KMS-11 (cell line): Measurements from ENCODE around the gene ZNF860.

Source experiments
- H2AFZ ChIP-seq: fragments of 200-600 bp; sonication (generic); 2 replicates; pipeline ENCODE4 v1.6.1; 2016; ENCODE audit warnings: antibody characterized with exemption, mixed run types, low read depth
- H3K27ac ChIP-seq: fragments of 200-600 bp; sonication (generic); 2 replicates; pipeline ENCODE4 v1.6.1; 2016; ENCODE audit warnings: mild to moderate bottlenecking, mixed run types
- H3K27me3 ChIP-seq: fragments of 200-600 bp; sonication (generic); 2 replicates; pipeline ENCODE4 v1.6.1; 2017; ENCODE audit warnings: mild to moderate bottlenecking, low read depth, mixed run types, moderate library complexity; ENCODE audit not compliant: insufficient read depth
- H3K36me3 ChIP-seq: fragments of 200-600 bp; sonication (generic); 2 replicates; pipeline ENCODE4 v1.6.1; 2017; ENCODE audit warnings: mild to moderate bottlenecking, mixed run types; ENCODE audit not compliant: insufficient read depth
- H3K4me1 ChIP-seq: fragments of 200-600 bp; sonication (generic); 2 replicates; pipeline ENCODE4 v1.6.1; 2016; ENCODE audit warnings: mild to moderate bottlenecking, low read depth, mixed run types; ENCODE audit not compliant: poor library complexity, severe bottlenecking
- H3K4me2 ChIP-seq: fragments of 200-600 bp; sonication (generic); 2 replicates; pipeline ENCODE4 v1.7.0; 2016; ENCODE audit warnings: mild to moderate bottlenecking, mixed run types
- H3K4me3 ChIP-seq: fragments of 200-600 bp; sonication (generic); IDR thresholded peaks from 2 replicates; pipeline ENCODE4 v1.6.1; 2017; ENCODE audit warnings: low read depth, low read length, mixed read lengths; ENCODE audit not compliant: insufficient read depth
- H3K79me2 ChIP-seq: fragments of 200-600 bp; sonication (generic); 2 replicates; pipeline ENCODE4 v1.6.1; 2016; ENCODE audit warnings: low read depth, mixed run types; ENCODE audit not compliant: insufficient read depth
- H3K9ac ChIP-seq: fragments of 200-600 bp; sonication (generic); 2 replicates; pipeline ENCODE4 v1.6.1; 2016; ENCODE audit warnings: mild to moderate bottlenecking, mixed run types
- H4K20me1 ChIP-seq: fragments of 200-600 bp; sonication (generic); 2 replicates; pipeline ENCODE4 v1.6.1; 2016; ENCODE audit warnings: mild to moderate bottlenecking, mixed run types; ENCODE audit not compliant: insufficient read depth
- CTCF ChIP-seq: fragments of 200-600 bp; sonication (generic); conservative IDR thresholded peaks from 2 replicates; pipeline ENCODE4 v1.6.1; 2017; ENCODE audit warnings: low read depth, mild to moderate bottlenecking, antibody characterized with exemption, low read length, moderate library complexity, mixed read lengths

The ZNF860 gene

GRCh38 chr3:32041316-32041715, 59.8 kb downstream of the ZNF860 start:
- no peaks in the 10 kb centered on the region for H3K79me2 ChIP-seq
- H3K27me3 ChIP-seq: no peaks in the 10 kb centered on the region
- no peaks in the 10 kb centered on the region for H4K20me1 ChIP-seq
- H3K36me3 ChIP-seq: no peaks in the 10 kb centered on the region
- H3K4me1 ChIP-seq: no peaks in the 10 kb centered on the region
- no peak for TF ChIP-seq CTCF
- H3K27ac ChIP-seq: no peak overlapping the region
- H3K9ac ChIP-seq: no peak overlapping the region
- no peak overlapping the region for H3K4me2 ChIP-seq
- H3K4me3 ChIP-seq: no peak overlapping the region
- no peak overlapping the region for H2AFZ ChIP-seq
